Endothelial cell of umbilical vein (primary cell): ENCODE data around the gene LIMCH1. TPM values are rescaled to one million over a fixed set of nuclear protein-coding genes. Genes with fewer than 3 reads are reported as not detected.

Source experiments
- BruUV-seq: library from RNA; stranded (reverse); fragments of 400-500 nt; replicated peaks from 2 replicates; lab custom pipeline; 2021; lab: Mats Ljungman, UMichigan
- CTCF ChIA-PET: fragments of 300-600, 350-600 bp; sonication (Branson Sonifier 250); formaldehyde crosslinking; loops from one replicate; lab custom pipeline; 2021; ENCODE audit warnings: antibody characterized with exemption, inconsistent platforms; lab: Charles Lee
- POLR2A ChIA-PET: fragments of 300-600, 350-600 bp; sonication (Branson Sonifier 250); formaldehyde crosslinking; loops from one replicate; lab custom pipeline; 2021; ENCODE audit warnings: antibody characterized with exemption, inconsistent platforms; lab: Charles Lee
- DNase-seq: peaks from one replicate; pipeline ENCODE4 v3.0.0-alpha.2; 2011; ENCODE audit warnings: low read depth, low spot score
- FAIRE-seq: peaks from 2 replicates; lab custom pipeline; 2011; peaks lifted over from hg19 to GRCh38; lab: Jason Lieb, UNC
- H2AFZ ChIP-seq: 2 replicates; pipeline ENCODE4 v1.6.0; 2012; ENCODE audit warnings: low read depth, low read length, control low read depth, inconsistent platforms
- H3K27ac ChIP-seq: 2 replicates; pipeline ENCODE4 v1.5.1; 2011; ENCODE audit warnings: low read depth, mild to moderate bottlenecking, control low read depth, low read length, moderate library complexity; ENCODE audit not compliant: insufficient read depth
- H3K27me3 ChIP-seq, 2 experiments: 2 replicates each; pipeline versions ENCODE4 v1.6.0 to v1.6.1; 2011; ENCODE audit warnings: low read length in 2 of 2, mixed read lengths in 1 of 2; ENCODE audit not compliant: control insufficient read depth in 2 of 2, insufficient read depth in 2 of 2
- H3K36me3 ChIP-seq, 2 experiments: 2 replicates in 1 of 2; 3 replicates in 1 of 2; pipeline ENCODE4 v1.5.1; 2011; ENCODE audit warnings: low read length in 2 of 2, mild to moderate bottlenecking in 1 of 2, moderate library complexity in 1 of 2; ENCODE audit not compliant: control insufficient read depth in 2 of 2, insufficient read depth in 2 of 2; ENCODE audit errors: extremely low read depth in 1 of 2
- H3K4me1 ChIP-seq: 3 replicates; pipeline ENCODE4 v1.5.1; 2011; ENCODE audit warnings: mild to moderate bottlenecking, low read length; ENCODE audit not compliant: control insufficient read depth, insufficient read depth; ENCODE audit errors: extremely low read depth
- H3K4me2 ChIP-seq: 2 replicates; pipeline ENCODE4 v1.6.1; 2011; ENCODE audit warnings: low read length, control low read depth, mixed read lengths; ENCODE audit not compliant: insufficient read depth
- H3K4me3 ChIP-seq, 3 experiments: fragments of 200-600 bp in 1 of 3; sonication (generic), shearing (Covaris generic) in 1 of 3; replicated peaks in 1 of 3; 2 replicates each; pipeline ENCODE4 v1.5.1; 2011 to 2016; ENCODE audit warnings: control low read depth in 3 of 3, low read length in 3 of 3, mild to moderate bottlenecking in 2 of 3, inconsistent platforms in 1 of 3, low read depth in 1 of 3, moderate library complexity in 1 of 3; ENCODE audit not compliant: insufficient read depth in 1 of 3
- H3K79me2 ChIP-seq: 2 replicates; pipeline ENCODE4 v1.6.0; 2012; ENCODE audit warnings: low read length, inconsistent platforms; ENCODE audit not compliant: control insufficient read depth, insufficient read depth
- H3K9ac ChIP-seq: replicated peaks from 2 replicates; pipeline ENCODE3; 2011; ENCODE audit warnings: low read length, control low read depth; ENCODE audit not compliant: insufficient read depth; ENCODE audit errors: extremely low read depth
- H3K9me1 ChIP-seq: replicated peaks from 3 replicates; pipeline ENCODE4 v1.6.0; 2011; ENCODE audit warnings: mild to moderate bottlenecking, low read length; ENCODE audit not compliant: control insufficient read depth, insufficient read depth; ENCODE audit errors: extremely low read depth
- H3K9me3 ChIP-seq: replicated peaks from 2 replicates; pipeline ENCODE4 v1.5.1; 2012; ENCODE audit warnings: low read length, inconsistent platforms; ENCODE audit not compliant: control insufficient read depth, insufficient read depth
- H4K20me1 ChIP-seq: replicated peaks from 2 replicates; pipeline ENCODE3; 2011; ENCODE audit warnings: mild to moderate bottlenecking, low read length; ENCODE audit not compliant: control insufficient read depth, insufficient read depth; ENCODE audit errors: extremely low read depth
- CTCF ChIP-seq, 2 donors: IDR thresholded peaks; 1 replicate in 1 of 2; 2 replicates in 1 of 2; pipeline ENCODE4 v1.5.1; 2011; ENCODE audit warnings: low read length in 2 of 2, mild to moderate bottlenecking in 2 of 2, moderate library complexity in 2 of 2, control low read depth in 1 of 2, inconsistent platforms in 1 of 2, low read depth in 1 of 2; ENCODE audit not compliant: insufficient read depth in 1 of 2; ENCODE audit errors: extremely low read depth in 1 of 2
- EZH2 ChIP-seq: IDR thresholded peaks from 2 replicates; pipeline ENCODE4 v1.6.1; 2012; ENCODE audit warnings: borderline replicate concordance, low read depth, mild to moderate bottlenecking, moderate library complexity, low read length, inconsistent platforms; ENCODE audit not compliant: severe bottlenecking
- FOS ChIP-seq: IDR thresholded peaks from 2 replicates; pipeline ENCODE4 v1.6.1; 2011; ENCODE audit warnings: mild to moderate bottlenecking, low read length, moderate library complexity, borderline replicate concordance; ENCODE audit not compliant: insufficient read depth
- GATA2 ChIP-seq: IDR thresholded peaks from 2 replicates; pipeline ENCODE4 v1.7.0; 2011; ENCODE audit warnings: low read depth, mild to moderate bottlenecking, moderate library complexity, mixed read lengths, low read length; ENCODE audit not compliant: insufficient read length, insufficient read depth
- JUN ChIP-seq: IDR thresholded peaks from 2 replicates; pipeline ENCODE4 v1.6.1; 2011; ENCODE audit warnings: borderline replicate concordance, low read depth; ENCODE audit not compliant: insufficient read length, insufficient read depth
- MYC ChIP-seq: IDR thresholded peaks from one replicate; pipeline ENCODE4 v1.6.1; 2011; ENCODE audit warnings: mild to moderate bottlenecking, low read depth, low read length
- POLR2A ChIP-seq: IDR thresholded peaks from 2 replicates; pipeline ENCODE4 v1.6.1; 2012; ENCODE audit warnings: low read depth, mild to moderate bottlenecking, control low read depth, low read length
- POLR2AphosphoS5 ChIP-seq: IDR thresholded peaks from 2 replicates; pipeline ENCODE4 v1.6.1; 2012; ENCODE audit warnings: low read depth, mild to moderate bottlenecking, control low read depth, low read length, moderate library complexity; ENCODE audit not compliant: insufficient read depth
- dilution Hi-C: fragments of 300-500 bp; cut with MboI; formaldehyde crosslinking; loops from one replicate; pipeline ENCODE4 v1.15.0; 2019; ENCODE audit warnings: low sequenced_read_pairs; ENCODE audit not compliant: extremely low pct_ligation_motif_present
- intact Hi-C: fragments of 100-400 bp; cut with micrococcal nuclease; formaldehyde crosslinking; loops from one replicate; pipeline ENCODE4 v1.10.0; 2022
- polyA plus RNA-seq, 4 experiments: library from polyadenylated mRNA; depleted of rRNA in 3 of 4; stranded (reverse) in 3 of 4; unstranded in 1 of 4; fragments of >200 nt; gene quantifications; 2 replicates each; pipeline versions ENCODE4 v1.2.1 to v1.2.3, GENCODE V29; 2011 to 2012; ENCODE audit warnings: missing spikeins in 1 of 4
- total RNA-seq: library from RNA; stranded (reverse); gene quantifications from 2 replicates; pipeline ENCODE4 v1.2.3, GENCODE V29; 2021
- TF ChIP-seq, protein P1 (sequence below): IDR thresholded peaks from 2 replicates; pipeline ENCODE4 v1.6.1; 2011; ENCODE audit not compliant: insufficient read depth, insufficient read length

LIMCH1 gene
- total and polyA plus RNA-seq, 2 donors (not counting 3 experiments of a cell fraction or from before 2014, with no cell fraction given): 14.3 to 32.8 TPM

DNA sequence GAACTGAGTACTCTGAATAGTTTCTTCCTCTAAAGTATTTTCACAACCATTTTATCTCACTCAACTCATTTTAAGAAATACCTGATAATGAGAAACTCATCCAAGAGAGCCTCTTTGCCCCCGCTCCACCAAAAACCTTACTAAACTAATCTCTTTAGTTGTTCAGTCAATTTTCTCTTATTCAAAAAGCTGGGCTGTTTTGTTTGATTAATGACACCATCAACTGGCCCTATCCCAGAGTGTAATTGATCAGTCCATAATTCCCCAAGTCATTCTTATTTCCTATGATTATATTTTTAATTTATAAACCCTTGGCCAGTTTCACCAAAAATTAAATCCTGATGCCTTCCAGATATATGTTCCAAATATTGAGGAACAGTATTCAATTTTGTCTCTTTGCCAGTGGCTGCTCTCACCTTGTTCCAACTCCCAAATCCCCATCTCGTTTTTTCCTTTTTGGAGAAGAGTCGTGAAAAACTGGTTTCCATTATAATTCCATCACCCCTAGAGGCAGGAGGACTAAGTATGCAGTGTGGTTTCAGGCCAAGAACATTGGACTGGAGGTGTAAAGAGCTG lies 10.4 kb downstream of the LIMCH1 start:
- no peak overlapping the region for H2AFZ ChIP-seq
- H3K4me2 ChIP-seq: no peak overlapping the region
- no peak for TF ChIP-seq MYC
- TF ChIP-seq FOS: no peak
- TF ChIP-seq JUN: no peak
- no peak for TF ChIP-seq GATA2
- TF ChIP-seq POLR2AphosphoS5: no peak
- TF ChIP-seq CTCF (IDR thresholded peaks at IDR 0.05; ENCODE audit: extremely low read depth in 1 of 2, insufficient read depth in 1 of 2, low read depth in 1 of 2, low read length in 2 of 2): no peak
- TF ChIP-seq EZH2: no peak
- TF ChIP-seq, protein P1, sequence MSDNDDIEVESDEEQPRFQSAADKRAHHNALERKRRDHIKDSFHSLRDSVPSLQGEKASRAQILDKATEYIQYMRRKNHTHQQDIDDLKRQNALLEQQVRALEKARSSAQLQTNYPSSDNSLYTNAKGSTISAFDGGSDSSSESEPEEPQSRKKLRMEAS: no peak
- TF ChIP-seq POLR2A: no peak
- no peaks in the 10 kb centered on the region for H4K20me1 ChIP-seq
- no peak overlapping the region for H3K4me3 ChIP-seq
- dilution Hi-C loops (no loop called here), intact Hi-C loops (no loop called here)
- no peaks in the 10 kb centered on the region for H3K9me1 ChIP-seq
- H3K4me1 ChIP-seq: peaks cover 5% of the 10 kb centered on the region
- no peak for FAIRE-seq
- H3K27ac ChIP-seq: no peak overlapping the region
- ChIA-PET CTCF (no interaction called here), POLR2A (no interaction called here)
- no peak for DNase-seq
- no peak overlapping the region for H3K9ac ChIP-seq
- no peaks in the 10 kb centered on the region for H3K79me2 ChIP-seq
- no peaks in the 10 kb centered on the region for H3K9me3 ChIP-seq
- no TSS peak for BruUV-seq
- no peaks in the 10 kb centered on the region for H3K36me3 ChIP-seq
- peaks cover 2 to 4% of the 10 kb centered on the region in 2 experiments for H3K27me3 ChIP-seq
